Tibial artery (tissue), 4 donors: ENCODE data around the gene WBP4.

Experiments used
- DNase-seq, 2 donors: peaks; one replicate each; pipeline ENCODE4 v3.0.0-alpha.2; 2019
- H3K27ac ChIP-seq, 2 donors: fragments of 200-600 bp; sonication (generic) in 1 of 2; 1 replicate in 1 of 2; 2 replicates in 1 of 2; pipeline ENCODE4 v1.5.1; 2018 to 2019; ENCODE audit warnings: mild to moderate bottlenecking in 1 of 2
- H3K27me3 ChIP-seq, 2 donors: fragments of 200-600 bp; sonication (generic) in 1 of 2; one replicate each; pipeline versions ENCODE4 v1.5.1 to v1.6.0; 2016 to 2019
- H3K36me3 ChIP-seq, 3 donors: fragments of 200-600 bp; sonication (generic) in 2 of 3; one replicate each; pipeline ENCODE4 v1.5.1; 2016 to 2019; ENCODE audit warnings: mild to moderate bottlenecking in 2 of 3
- H3K4me1 ChIP-seq, 4 donors: fragments of 200-600 bp; sonication (generic) in 2 of 4; 1 replicate in 3 of 4; 2 replicates in 1 of 4; pipeline ENCODE4 v1.5.1; 2016 to 2019
- H3K4me3 ChIP-seq, 2 donors: fragments of 200-600 bp; sonication (generic) in 1 of 2; 1 replicate in 1 of 2; 2 replicates in 1 of 2; pipeline ENCODE4 v1.5.1; 2018 to 2019; ENCODE audit warnings: mild to moderate bottlenecking in 2 of 2
- H3K9me3 ChIP-seq, 3 donors: fragments of 200-600 bp; sonication (generic) in 1 of 3; one replicate each; pipeline ENCODE4 v1.5.1; 2016 to 2019
- CTCF ChIP-seq, 2 experiments: fragments of 200-600 bp in 1 of 2; fragments of 450-650 bp in 1 of 2; IDR thresholded peaks; one replicate each; pipeline ENCODE4 v1.5.1; 2017 to 2019; ENCODE audit warnings: antibody characterized with exemption in 2 of 2, mild to moderate bottlenecking in 1 of 2, moderate library complexity in 1 of 2
- intact Hi-C: fragments of 100-400 bp; cut with DNase I; formaldehyde crosslinking; loops from one replicate; pipeline ENCODE4 v1.15.0; 2023; ENCODE audit warnings: low total_unique reads

The WBP4 gene

GRCh38 chr13:41061075-41061913 lies at the start of gene WBP4:
TSS of gene WBP4 (plus strand) at chr13:41061509. CDS start at chr13:41061674, 165 bp downstream.
- H3K4me1 ChIP-seq = peaks cover 0 to 64% (median 41%) of the 10 kb centered on the region in 4 donors
- H3K4me3 ChIP-seq = peak within 1 kb of the TSS; percentile 76 to 79
- H3K36me3 ChIP-seq = peaks cover 6 to 7% (median 6%) of the 10 kb centered on the region in 3 donors
- peak in 1 of 2 experiments; percentile 6 for TF ChIP-seq CTCF (IDR thresholded peaks at IDR 0.05)
- no peaks in the 10 kb centered on the region for H3K9me3 ChIP-seq
- peak within 1 kb of the TSS; percentile 95 to 97 for H3K27ac ChIP-seq
- no peaks in the 10 kb centered on the region for H3K27me3 ChIP-seq
- DNase-seq = peak; percentile 96 to 97
- intact Hi-C loops = no loop called here

GRCh38 chr13:41012536-41012935 lies 48.8 kb upstream of the WBP4 start:
- no peaks in the 10 kb centered on the region for H3K9me3 ChIP-seq
- H3K27ac ChIP-seq = no peak overlapping the region
- DNase-seq = no peak
- no peaks in the 10 kb centered on the region for H3K36me3 ChIP-seq
- H3K27me3 ChIP-seq = no peaks in the 10 kb centered on the region
- TF ChIP-seq CTCF (IDR thresholded peaks at IDR 0.05) = no peak
- peaks cover 0 to 19% (median 6%) of the 10 kb centered on the region in 4 donors for H3K4me1 ChIP-seq
- intact Hi-C loops = no loop called here
- H3K4me3 ChIP-seq = no peak overlapping the region

- no peak for TF ChIP-seq CTCF (IDR thresholded peaks at IDR 0.05)
- Histone ChIP-seq H3K36me3 (no peaks in the 10 kb centered on the region), H3K27me3 (no peaks in the 10 kb centered on the region), H3K9me3 (no peaks in the 10 kb centered on the region), H3K27ac (no peak overlapping the region), H3K4me1 (peaks cover 0 to 10% (median 5%) of the 10 kb centered on the region in 4 donors), H3K4me3 (no peak overlapping the region)
- intact Hi-C loops = no loop called here
- no peak for DNase-seq
Observed at GRCh38 chr13:41013835-41014234, 47.5 kb upstream of the WBP4 start.

GRCh38 chr13:41015920-41016319 lies 45.4 kb upstream of the WBP4 start:
- TF ChIP-seq CTCF (IDR thresholded peaks at IDR 0.05) = no peak
- no peak for DNase-seq
- no peaks in the 10 kb centered on the region for H3K9me3 ChIP-seq
- no peaks in the 10 kb centered on the region for H3K27me3 ChIP-seq
- peaks cover 0 to 29% (median 9%) of the 10 kb centered on the region in 4 donors for H3K4me1 ChIP-seq
- no peaks in the 10 kb centered on the region for H3K36me3 ChIP-seq
- H3K4me3 ChIP-seq = no peak overlapping the region
- intact Hi-C loops = no loop called here
- H3K27ac ChIP-seq = no peak overlapping the region

- H3K4me3 ChIP-seq = peak overlapping the region in 1 of 2 donors; percentile 15
- H3K36me3 ChIP-seq = no peaks in the 10 kb centered on the region
- no peaks in the 10 kb centered on the region for H3K27me3 ChIP-seq
- H3K27ac ChIP-seq = peak overlapping the region in 1 of 2 donors; percentile 22
- H3K9me3 ChIP-seq = no peaks in the 10 kb centered on the region
- H3K4me1 ChIP-seq = peaks cover 0 to 42% (median 9%) of the 10 kb centered on the region in 4 donors
- intact Hi-C loops = no loop called here
- TF ChIP-seq CTCF (IDR thresholded peaks at IDR 0.05) = no peak
- peak in 1 of 2 donors; percentile 34 for DNase-seq
Observed at GRCh38 chr13:41017159-41017558, 44.1 kb upstream of the WBP4 start.
